Suprapubic skin (tissue), 4 donors: ENCODE results near the gene LIPA. TPM values are rescaled to one million over a fixed set of nuclear protein-coding genes. Genes with fewer than 3 reads are reported as not detected.

Experiments used
- DNase-seq, 2 donors: peaks; one replicate each; pipeline ENCODE4 v3.0.0-alpha.2; 2019; ENCODE audit warnings: low spot score in 2 of 2
- H3K27ac ChIP-seq: fragments of 200-600 bp; sonication (generic); one replicate; pipeline ENCODE4 v1.5.1; 2019
- H3K27me3 ChIP-seq: fragments of 200-600 bp; sonication (generic); one replicate; pipeline ENCODE4 v1.5.1; 2019
- H3K36me3 ChIP-seq: fragments of 200-600 bp; sonication (generic); one replicate; pipeline ENCODE4 v1.5.1; 2019
- H3K4me1 ChIP-seq: fragments of 200-600 bp; sonication (generic); one replicate; pipeline ENCODE4 v1.5.1; 2019
- H3K4me3 ChIP-seq: fragments of 200-600 bp; sonication (generic); one replicate; pipeline ENCODE4 v1.5.1; 2019; ENCODE audit warnings: mild to moderate bottlenecking
- H3K9me3 ChIP-seq: fragments of 200-600 bp; sonication (generic); one replicate; pipeline ENCODE4 v1.5.1; 2019
- EP300 ChIP-seq: sonication (generic); formaldehyde crosslinking; IDR thresholded peaks from one replicate; pipeline ENCODE4 v1.6.1; 2017; ENCODE audit warnings: antibody characterized with exemption
- POLR2A ChIP-seq, 2 donors: fragments of 450-650 bp; IDR thresholded peaks; one replicate each; pipeline ENCODE4 v1.6.1; 2017; ENCODE audit warnings: antibody characterized with exemption in 2 of 2, mild to moderate bottlenecking in 2 of 2, moderate library complexity in 2 of 2
- POLR2AphosphoS5 ChIP-seq, 3 donors: sonication (generic); formaldehyde crosslinking; IDR thresholded peaks; one replicate each; pipeline ENCODE4 v1.6.1; 2017; ENCODE audit warnings: antibody characterized with exemption in 3 of 3
- WGBS: methylation state at CpG from one replicate; pipeline ENCODE4 v1.1.5; 2018; 5-methylcytosine and 5-hydroxymethylcytosine counted together
- total RNA-seq, 4 donors: library from RNA; depleted of rRNA; stranded (reverse); fragments of >200 nt; gene quantifications; one replicate each; pipeline ENCODE4 v1.1.0, GENCODE V29; 2016
- TF ChIP-seq, protein P1 (sequence below), 2 donors: fragments of 200-600 bp in 1 of 2; fragments of 450-650 bp in 1 of 2; sonication (generic) in 1 of 2; IDR thresholded peaks; one replicate each; pipeline ENCODE4 v1.5.1; 2016 to 2019; ENCODE audit warnings: antibody characterized with exemption in 2 of 2, mild to moderate bottlenecking in 1 of 2, moderate library complexity in 1 of 2

Gene LIPA
- total RNA-seq, 4 donors from 2014 or later: 15.6 to 21.2 (median 18.8) TPM

DNA sequence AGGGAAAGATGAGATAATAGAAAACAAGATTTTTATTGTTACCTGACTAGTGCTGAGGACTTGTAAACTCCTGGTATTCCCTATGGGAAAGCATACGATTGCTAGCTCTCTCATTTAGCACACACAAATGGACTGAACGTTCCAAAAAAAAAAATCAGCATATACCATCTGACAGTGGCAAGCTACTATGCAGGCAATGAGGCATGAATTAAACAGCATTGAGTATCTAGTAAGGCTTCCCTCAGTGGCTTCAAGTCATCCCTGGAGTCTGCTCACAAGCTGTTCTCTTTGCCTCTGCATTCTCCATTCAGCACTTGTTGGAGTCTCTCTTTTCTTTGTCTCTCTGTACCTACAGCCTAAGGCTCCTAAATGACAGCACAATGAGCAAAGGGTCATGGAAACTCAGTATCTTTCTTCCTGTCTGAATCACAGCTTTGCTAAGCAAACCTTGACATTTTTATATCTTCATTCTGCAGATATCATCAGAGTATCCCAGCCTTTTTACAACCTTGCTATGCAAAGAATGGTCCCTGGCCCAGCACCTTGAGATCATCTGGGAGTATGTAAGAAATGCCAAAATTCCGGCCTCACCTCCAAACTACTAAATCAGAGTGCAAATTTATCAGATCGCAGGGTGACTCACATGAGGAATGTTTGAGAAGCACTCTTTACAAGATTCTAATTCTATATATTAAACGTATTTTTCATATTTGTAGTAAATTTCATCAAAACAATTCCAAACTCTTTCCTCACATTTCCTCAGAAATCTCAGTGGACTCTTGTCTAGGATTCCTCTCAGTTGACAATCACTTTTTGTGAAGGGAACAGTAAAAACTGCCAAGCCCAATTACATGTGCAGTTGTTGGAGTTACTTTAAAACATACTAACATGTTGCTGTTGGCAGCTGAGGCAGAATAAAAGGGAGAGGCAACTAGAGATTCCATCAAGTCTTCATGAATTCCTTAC is 10.8 kb upstream of the LIPA start:
- no peak for DNase-seq
- no peak overlapping the region for H3K27ac ChIP-seq
- TF ChIP-seq EP300: no peak
- no peaks in the 10 kb centered on the region for H3K36me3 ChIP-seq
- no peak overlapping the region for H3K4me3 ChIP-seq
- 44% methylated on average over 5 of the region's 5 CpGs for WGBS
- peaks cover 28% of the 10 kb centered on the region for H3K4me1 ChIP-seq
- no peaks in the 10 kb centered on the region for H3K9me3 ChIP-seq
- no peaks in the 10 kb centered on the region for H3K27me3 ChIP-seq

DNA sequence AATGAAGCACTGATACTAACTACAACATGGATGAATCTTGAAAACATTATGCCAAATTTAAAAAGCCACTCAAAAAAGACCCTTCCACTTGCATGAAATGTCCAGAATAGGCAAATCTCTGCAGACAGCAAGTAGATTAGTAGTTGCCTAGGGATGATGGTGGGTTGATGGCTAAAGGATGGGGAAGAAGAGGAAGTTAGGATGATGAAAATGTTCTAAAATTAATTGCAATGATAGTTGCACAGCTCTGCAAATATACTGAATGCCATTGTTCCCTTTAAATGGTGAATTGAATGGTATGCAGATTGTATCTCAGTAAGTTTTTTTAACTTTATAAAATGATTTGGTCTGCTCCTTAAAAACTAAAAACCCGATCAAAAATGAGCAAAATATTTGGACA is 7.3 kb upstream of the LIPA start:
- TF ChIP-seq, protein P1, sequence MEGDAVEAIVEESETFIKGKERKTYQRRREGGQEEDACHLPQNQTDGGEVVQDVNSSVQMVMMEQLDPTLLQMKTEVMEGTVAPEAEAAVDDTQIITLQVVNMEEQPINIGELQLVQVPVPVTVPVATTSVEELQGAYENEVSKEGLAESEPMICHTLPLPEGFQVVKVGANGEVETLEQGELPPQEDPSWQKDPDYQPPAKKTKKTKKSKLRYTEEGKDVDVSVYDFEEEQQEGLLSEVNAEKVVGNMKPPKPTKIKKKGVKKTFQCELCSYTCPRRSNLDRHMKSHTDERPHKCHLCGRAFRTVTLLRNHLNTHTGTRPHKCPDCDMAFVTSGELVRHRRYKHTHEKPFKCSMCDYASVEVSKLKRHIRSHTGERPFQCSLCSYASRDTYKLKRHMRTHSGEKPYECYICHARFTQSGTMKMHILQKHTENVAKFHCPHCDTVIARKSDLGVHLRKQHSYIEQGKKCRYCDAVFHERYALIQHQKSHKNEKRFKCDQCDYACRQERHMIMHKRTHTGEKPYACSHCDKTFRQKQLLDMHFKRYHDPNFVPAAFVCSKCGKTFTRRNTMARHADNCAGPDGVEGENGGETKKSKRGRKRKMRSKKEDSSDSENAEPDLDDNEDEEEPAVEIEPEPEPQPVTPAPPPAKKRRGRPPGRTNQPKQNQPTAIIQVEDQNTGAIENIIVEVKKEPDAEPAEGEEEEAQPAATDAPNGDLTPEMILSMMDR (IDR thresholded peaks at IDR 0.05): no peak
- no peak for TF ChIP-seq POLR2AphosphoS5 (IDR thresholded peaks at IDR 0.05)
- DNase-seq: no peak
- Histone ChIP-seq H3K36me3 (no peaks in the 10 kb centered on the region), H3K27me3 (no peaks in the 10 kb centered on the region), H3K27ac (no peak overlapping the region), H3K4me3 (no peak overlapping the region), H3K9me3 (no peaks in the 10 kb centered on the region), H3K4me1 (peaks cover 28% of the 10 kb centered on the region)
- 78% methylated on average over 1 of the region's 1 CpG for WGBS

DNA sequence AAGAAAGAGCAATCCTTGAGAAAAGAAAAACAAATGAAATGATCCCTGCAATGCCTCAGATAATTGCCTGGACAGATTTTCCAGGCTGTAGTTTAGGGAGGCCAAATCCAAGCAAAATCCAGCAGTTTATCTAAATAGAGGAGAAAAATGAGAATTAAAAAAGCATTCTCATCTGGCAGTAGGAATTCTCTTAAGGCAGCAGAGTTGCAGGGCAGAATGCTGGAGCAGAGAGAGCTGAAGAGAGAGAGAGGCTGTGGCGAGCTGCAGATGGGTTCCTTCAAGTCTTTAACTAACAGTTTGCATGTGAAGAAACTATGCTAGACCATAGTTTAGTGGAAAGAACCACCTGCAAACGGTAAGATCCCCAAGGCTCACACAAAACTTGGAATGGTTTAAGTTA is 6.0 kb upstream of the LIPA start:
- Histone ChIP-seq H3K9me3 (no peaks in the 10 kb centered on the region), H3K27me3 (no peaks in the 10 kb centered on the region), H3K4me1 (peaks cover 18% of the 10 kb centered on the region), H3K36me3 (no peaks in the 10 kb centered on the region), H3K4me3 (no peak overlapping the region), H3K27ac (no peak overlapping the region)
- TF ChIP-seq EP300 (no peak), POLR2AphosphoS5 (IDR thresholded peaks at IDR 0.05) (no peak), POLR2A (IDR thresholded peaks at IDR 0.05) (no peak)
- TF ChIP-seq, protein P1 (IDR thresholded peaks at IDR 0.05): no peak
- WGBS: 65% methylated on average over 2 of the region's 2 CpGs
- no peak for DNase-seq

DNA sequence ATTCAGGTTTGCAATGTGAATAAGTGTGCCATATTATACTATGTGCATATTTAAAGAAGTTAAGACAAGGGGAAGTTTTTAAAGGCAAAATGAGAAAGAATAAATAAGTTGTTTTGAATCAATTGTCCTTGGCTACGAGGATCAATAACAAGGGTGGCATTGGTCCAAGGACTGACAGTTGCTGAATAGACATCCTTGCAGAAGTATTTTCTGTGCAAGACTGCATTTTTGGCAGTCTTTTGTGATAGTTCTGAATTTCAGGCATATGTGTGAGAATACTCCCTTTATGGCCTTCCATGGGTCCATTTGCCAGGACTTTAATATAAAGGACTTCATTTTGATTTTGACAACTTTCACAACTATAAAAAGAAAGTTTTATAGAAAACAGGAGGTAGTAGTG is 5.4 kb upstream of the LIPA start:
- DNase-seq: no peak
- H3K27ac ChIP-seq: no peak overlapping the region
- 81% methylated on average over 1 of the region's 1 CpG for WGBS
- no peak overlapping the region for H3K4me3 ChIP-seq
- H3K27me3 ChIP-seq: no peaks in the 10 kb centered on the region
- H3K36me3 ChIP-seq: no peaks in the 10 kb centered on the region
- TF ChIP-seq, protein P1 (IDR thresholded peaks at IDR 0.05): no peak
- TF ChIP-seq POLR2AphosphoS5 (IDR thresholded peaks at IDR 0.05) (no peak), POLR2A (IDR thresholded peaks at IDR 0.05) (no peak), EP300 (no peak)
- H3K4me1 ChIP-seq: peaks cover 15% of the 10 kb centered on the region
- no peaks in the 10 kb centered on the region for H3K9me3 ChIP-seq

DNA sequence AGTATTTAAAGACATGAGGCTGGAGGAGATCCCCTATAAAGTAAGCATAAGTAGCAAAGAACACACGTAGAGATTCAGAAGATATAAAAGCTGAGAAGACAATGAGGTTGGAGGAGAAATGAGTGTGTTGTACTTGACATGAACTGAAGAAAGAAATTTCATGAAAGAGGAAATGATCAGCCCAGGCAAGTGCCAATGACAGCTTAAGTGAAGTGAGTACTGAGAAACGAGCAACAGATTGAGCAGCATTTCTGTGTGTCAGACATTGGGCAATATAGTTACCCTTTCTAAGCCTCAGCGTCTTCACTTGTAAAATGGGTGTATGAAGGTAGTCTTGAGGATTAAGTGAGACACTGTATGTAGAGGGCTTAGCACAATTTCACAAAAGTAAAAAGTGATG is 4.8 kb upstream of the LIPA start:
- H3K9me3 ChIP-seq: no peaks in the 10 kb centered on the region
- TF ChIP-seq EP300 (no peak), POLR2A (IDR thresholded peaks at IDR 0.05) (no peak), POLR2AphosphoS5 (IDR thresholded peaks at IDR 0.05) (no peak)
- TF ChIP-seq, protein P1 (IDR thresholded peaks at IDR 0.05): no peak

More for the DNA sequence above, 4.8 kb upstream of the LIPA start:
- peaks cover 11% of the 10 kb centered on the region for H3K4me1 ChIP-seq
- no peak overlapping the region for H3K27ac ChIP-seq
- H3K36me3 ChIP-seq: no peaks in the 10 kb centered on the region
- no peak for DNase-seq
- no peak overlapping the region for H3K4me3 ChIP-seq
- no peaks in the 10 kb centered on the region for H3K27me3 ChIP-seq
- WGBS: 61% methylated on average over 3 of the region's 3 CpGs
